HepG2 (cell line): ENCODE measurements around the gene SCARF1. TPM values are rescaled to one million over a fixed set of nuclear protein-coding genes. Genes with fewer than 3 reads are reported as not detected.

Source experiments
- AHR ChIP-seq: IDR thresholded peaks from 2 replicates; pipeline ENCODE4 v1.6.1; 2018; ENCODE audit warnings: missing genetic modification reagents, missing compliant biosample characterization
- FOSL2 ChIP-seq: sonication (generic); formaldehyde crosslinking; IDR thresholded peaks from 2 replicates; pipeline ENCODE4 v1.4.0; 2020; ENCODE audit warnings: missing genetic modification reagents
- KAT8 ChIP-seq: IDR thresholded peaks from 2 replicates; pipeline ENCODE4 v1.6.1; 2016; ENCODE audit warnings: missing genetic modification reagents, missing compliant biosample characterization
- MIER3 ChIP-seq: IDR thresholded peaks from 2 replicates; pipeline ENCODE4 v1.6.1; 2016; ENCODE audit warnings: missing compliant biosample characterization, borderline replicate concordance
- MIXL1 ChIP-seq: IDR thresholded peaks from 2 replicates; pipeline ENCODE4 v1.6.1; 2016
- ONECUT2 ChIP-seq: sonication (generic); formaldehyde crosslinking; IDR thresholded peaks from 2 replicates; pipeline ENCODE4 v1.4.0; 2020; ENCODE audit warnings: missing genetic modification reagents
- PCBP2 ChIP-seq: fragments of 200-400 bp; formaldehyde crosslinking; optimal IDR thresholded peaks from 2 replicates; pipeline ENCODE3; 2018; ENCODE audit warnings: low read length, low read depth; ENCODE audit not compliant: poor library complexity, severe bottlenecking
- PHB2 ChIP-seq: fragments of 450-650 bp; IDR thresholded peaks from 2 replicates; pipeline ENCODE4 v1.6.1; 2018; ENCODE audit not compliant: partially characterized antibody
- RARG ChIP-seq: sonication (generic); formaldehyde crosslinking; IDR thresholded peaks from 2 replicates; pipeline ENCODE4 v1.4.0; 2020; ENCODE audit warnings: low read depth, mild to moderate bottlenecking, missing genetic modification reagents
- SP1 ChIP-seq, 2 experiments: fragments of 450-650 bp in 1 of 2; sonication (generic) in 1 of 2; formaldehyde crosslinking in 1 of 2; IDR thresholded peaks; 2 replicates each; pipeline versions ENCODE4 v1.4.0 to v1.6.1; 2016 to 2020; ENCODE audit warnings: missing genetic modification reagents in 1 of 2
- SPEN ChIP-seq: sonication (generic); formaldehyde crosslinking; IDR thresholded peaks from 2 replicates; pipeline ENCODE4 v1.5.1; 2020; ENCODE audit warnings: low read depth, mild to moderate bottlenecking, missing genetic modification reagents
- ZBTB38 ChIP-seq: sonication (generic); formaldehyde crosslinking; IDR thresholded peaks from 2 replicates; pipeline ENCODE4 v1.5.1; 2020; ENCODE audit warnings: mild to moderate bottlenecking, missing genetic modification reagents
- ZFP41 ChIP-seq: sonication (generic); formaldehyde crosslinking; IDR thresholded peaks from 2 replicates; pipeline ENCODE4 v1.4.0; 2020; ENCODE audit warnings: mild to moderate bottlenecking, missing genetic modification reagents, borderline replicate concordance
- ZNF256 ChIP-seq: sonication (generic); formaldehyde crosslinking; conservative IDR thresholded peaks from 2 replicates; pipeline ENCODE4 v1.4.0; 2020; ENCODE audit warnings: missing genetic modification reagents
- ZNF326 ChIP-seq: sonication (generic); formaldehyde crosslinking; IDR thresholded peaks from 2 replicates; pipeline ENCODE4 v1.4.0; 2020; ENCODE audit warnings: missing genetic modification reagents, borderline replicate concordance
- ZNF674 ChIP-seq: sonication (generic); formaldehyde crosslinking; IDR thresholded peaks from 2 replicates; pipeline ENCODE4 v1.5.0; 2020; ENCODE audit warnings: low read depth, mild to moderate bottlenecking, missing genetic modification reagents
- ZNF709 ChIP-seq: sonication (generic); formaldehyde crosslinking; IDR thresholded peaks from 2 replicates; pipeline ENCODE4 v1.5.0; 2020; ENCODE audit warnings: mild to moderate bottlenecking, missing genetic modification reagents
- ZNF816 ChIP-seq: sonication (generic); formaldehyde crosslinking; IDR thresholded peaks from 2 replicates; pipeline ENCODE4 v1.8.0; 2022; ENCODE audit warnings: missing genetic modification reagents, mild to moderate bottlenecking, borderline replicate concordance
- polyA plus RNA-seq, 8 experiments: library from polyadenylated mRNA; depleted of rRNA in 3 of 8; stranded (reverse) in 7 of 8; unstranded in 1 of 8; fragments of >200 nt; fragmentation: Illumina TruSeq in 4 of 8; extraction: Trizol in 4 of 8; gene quantifications; 2 replicates each; pipeline versions ENCODE4 v1.2.1 to v1.2.3, GENCODE V29; 2011 to 2016; ENCODE audit warnings: low read depth in 4 of 8, missing spikeins in 1 of 8, mixed read lengths in 1 of 8; ENCODE audit not compliant: insufficient read depth in 1 of 8
- total RNA-seq, 5 experiments: library from RNA; depleted of rRNA; stranded (reverse); fragments of >200 nt; fragmentation: Illumina TruSeq; extraction: Trizol; gene quantifications; 2 replicates each; pipeline ENCODE4 v1.2.3, GENCODE V29; 2016; ENCODE audit warnings: low read depth in 1 of 5
- TF ChIP-seq, protein P1 (sequence below): sonication (generic); formaldehyde crosslinking; IDR thresholded peaks from 2 replicates; pipeline ENCODE4 v1.5.0; 2020; ENCODE audit warnings: missing genetic modification reagents, mild to moderate bottlenecking, borderline replicate concordance
- TF ChIP-seq, protein P2 (sequence below): sonication (generic); formaldehyde crosslinking; IDR thresholded peaks from 2 replicates; pipeline ENCODE4 v1.5.1; 2020; ENCODE audit warnings: mild to moderate bottlenecking, missing genetic modification reagents
- TF ChIP-seq, protein P3 (sequence below): sonication (generic); formaldehyde crosslinking; IDR thresholded peaks from 2 replicates; pipeline ENCODE4 v1.8.0; 2022; ENCODE audit warnings: mild to moderate bottlenecking, missing genetic modification reagents, moderate library complexity
- TF ChIP-seq, protein P4 (sequence below): fragments of 450-650 bp; IDR thresholded peaks from 2 replicates; pipeline ENCODE4 v1.6.1; 2017; ENCODE audit warnings: mild to moderate bottlenecking

The SCARF1 gene
- total and polyA plus RNA-seq, 2 of the 13 experiments (the other 11 are each of a cell fraction or from before 2014, with no cell fraction given) = 0.24 to 0.71 TPM

DNA sequence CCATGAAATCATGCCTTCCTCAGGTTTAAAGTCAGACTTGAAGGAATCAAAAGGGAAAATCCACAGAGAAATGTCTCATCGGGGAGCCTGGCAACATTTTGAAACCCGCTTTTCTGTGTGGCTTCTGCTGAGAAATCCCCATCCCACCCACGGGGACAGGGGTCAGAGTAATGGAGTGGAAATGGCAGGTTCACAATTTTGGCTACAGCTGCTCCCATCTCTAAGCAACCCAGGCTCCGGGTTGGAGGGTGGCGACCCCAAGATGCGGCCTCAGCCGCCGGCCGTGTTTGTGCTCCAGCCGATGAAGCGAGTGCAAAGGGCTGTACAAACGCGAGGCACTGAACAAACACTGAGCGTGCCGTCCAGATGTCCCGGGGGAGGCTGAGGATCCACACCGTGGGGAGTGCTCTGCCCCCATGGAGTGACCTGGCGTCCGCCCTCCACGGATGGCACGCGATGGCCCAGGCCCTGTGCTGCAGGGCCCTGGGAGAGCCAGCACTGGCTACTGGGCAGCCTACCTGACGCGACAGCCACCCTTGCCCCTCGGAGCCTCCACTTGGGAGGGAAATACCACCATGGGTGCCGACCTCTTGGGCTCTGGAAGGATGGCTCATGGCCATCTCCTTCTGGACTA is 39.1 kb downstream of the SCARF1 start (continued):
- TF ChIP-seq, protein P1, sequence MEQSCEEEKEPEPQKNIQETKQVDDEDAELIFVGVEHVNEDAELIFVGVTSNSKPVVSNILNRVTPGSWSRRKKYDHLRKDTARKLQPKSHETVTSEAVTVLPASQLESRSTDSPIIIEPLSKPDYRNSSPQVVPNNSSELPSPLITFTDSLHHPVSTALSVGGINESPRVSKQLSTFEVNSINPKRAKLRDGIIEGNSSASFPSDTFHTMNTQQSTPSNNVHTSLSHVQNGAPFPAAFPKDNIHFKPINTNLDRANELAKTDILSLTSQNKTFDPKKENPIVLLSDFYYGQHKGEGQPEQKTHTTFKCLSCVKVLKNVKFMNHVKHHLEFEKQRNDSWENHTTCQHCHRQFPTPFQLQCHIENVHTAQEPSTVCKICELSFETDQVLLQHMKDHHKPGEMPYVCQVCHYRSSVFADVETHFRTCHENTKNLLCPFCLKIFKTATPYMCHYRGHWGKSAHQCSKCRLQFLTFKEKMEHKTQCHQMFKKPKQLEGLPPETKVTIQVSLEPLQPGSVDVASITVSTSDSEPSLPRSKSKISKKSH = peak; percentile 18; the same call in 1 of the 2 replicates
- TF ChIP-seq ZNF256 (no peak), FOSL2 (0 out of 2 replicates have a peak, but pooled peaks have one; percentile 9), ZNF674 (CRISPR knock-in tag) (no peak), PCBP2 (no peak), MIER3 (no peak), AHR (CRISPR knock-in tag) (no peak), RARG (no peak), KAT8 (CRISPR knock-in tag) (peak; percentile 39; the same call in 1 of the 2 replicates), SPEN (CRISPR knock-in tag) (peak; percentile 51), ONECUT2 (no peak), ZNF709 (CRISPR knock-in tag) (no peak), SP1 (IDR thresholded peaks at IDR 0.05) (no peak), SP1 (CRISPR knock-in tag; IDR thresholded peaks at IDR 0.05) (no peak), ZFP41 (CRISPR knock-in tag) (0 out of 2 replicates have a peak, but pooled peaks have one; percentile 40), PHB2 (no peak), ZNF816 (CRISPR knock-in tag) (no peak), MIXL1 (no peak), ZBTB38 (CRISPR knock-in tag) (peak; percentile 94), ZNF326 (CRISPR knock-in tag) (no peak)
- TF ChIP-seq, protein P2, sequence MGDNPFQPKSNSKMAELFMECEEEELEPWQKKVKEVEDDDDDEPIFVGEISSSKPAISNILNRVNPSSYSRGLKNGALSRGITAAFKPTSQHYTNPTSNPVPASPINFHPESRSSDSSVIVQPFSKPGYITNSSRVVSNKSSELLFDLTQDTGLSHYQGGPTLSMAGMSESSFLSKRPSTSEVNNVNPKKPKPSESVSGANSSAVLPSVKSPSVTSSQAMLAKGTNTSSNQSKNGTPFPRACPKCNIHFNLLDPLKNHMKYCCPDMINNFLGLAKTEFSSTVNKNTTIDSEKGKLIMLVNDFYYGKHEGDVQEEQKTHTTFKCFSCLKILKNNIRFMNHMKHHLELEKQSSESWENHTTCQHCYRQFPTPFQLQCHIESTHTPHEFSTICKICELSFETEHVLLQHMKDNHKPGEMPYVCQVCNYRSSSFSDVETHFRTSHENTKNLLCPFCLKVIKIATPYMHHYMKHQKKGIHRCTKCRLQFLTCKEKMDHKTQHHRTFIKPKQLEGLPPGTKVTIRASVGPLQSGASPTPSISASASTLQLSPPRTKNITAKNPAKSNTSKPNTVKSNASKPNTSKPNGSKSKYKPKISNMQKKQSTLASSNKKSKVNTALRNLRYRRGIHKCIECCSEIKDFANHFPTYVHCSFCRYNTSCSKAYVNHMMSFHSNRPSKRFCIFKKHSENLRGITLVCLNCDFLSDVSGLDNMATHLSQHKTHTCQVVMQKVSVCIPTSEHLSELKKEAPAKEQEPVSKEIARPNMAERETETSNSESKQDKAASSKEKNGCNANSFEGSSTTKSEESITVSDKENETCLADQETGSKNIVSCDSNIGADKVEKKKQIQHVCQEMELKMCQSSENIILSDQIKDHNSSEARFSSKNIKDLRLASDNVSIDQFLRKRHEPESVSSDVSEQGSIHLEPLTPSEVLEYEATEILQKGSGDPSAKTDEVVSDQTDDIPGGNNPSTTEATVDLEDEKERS (CRISPR knock-in tag) = no peak
- TF ChIP-seq, protein P3, sequence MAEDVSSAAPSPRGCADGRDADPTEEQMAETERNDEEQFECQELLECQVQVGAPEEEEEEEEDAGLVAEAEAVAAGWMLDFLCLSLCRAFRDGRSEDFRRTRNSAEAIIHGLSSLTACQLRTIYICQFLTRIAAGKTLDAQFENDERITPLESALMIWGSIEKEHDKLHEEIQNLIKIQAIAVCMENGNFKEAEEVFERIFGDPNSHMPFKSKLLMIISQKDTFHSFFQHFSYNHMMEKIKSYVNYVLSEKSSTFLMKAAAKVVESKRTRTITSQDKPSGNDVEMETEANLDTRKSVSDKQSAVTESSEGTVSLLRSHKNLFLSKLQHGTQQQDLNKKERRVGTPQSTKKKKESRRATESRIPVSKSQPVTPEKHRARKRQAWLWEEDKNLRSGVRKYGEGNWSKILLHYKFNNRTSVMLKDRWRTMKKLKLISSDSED (CRISPR knock-in tag) = no peak
- TF ChIP-seq, protein P4, sequence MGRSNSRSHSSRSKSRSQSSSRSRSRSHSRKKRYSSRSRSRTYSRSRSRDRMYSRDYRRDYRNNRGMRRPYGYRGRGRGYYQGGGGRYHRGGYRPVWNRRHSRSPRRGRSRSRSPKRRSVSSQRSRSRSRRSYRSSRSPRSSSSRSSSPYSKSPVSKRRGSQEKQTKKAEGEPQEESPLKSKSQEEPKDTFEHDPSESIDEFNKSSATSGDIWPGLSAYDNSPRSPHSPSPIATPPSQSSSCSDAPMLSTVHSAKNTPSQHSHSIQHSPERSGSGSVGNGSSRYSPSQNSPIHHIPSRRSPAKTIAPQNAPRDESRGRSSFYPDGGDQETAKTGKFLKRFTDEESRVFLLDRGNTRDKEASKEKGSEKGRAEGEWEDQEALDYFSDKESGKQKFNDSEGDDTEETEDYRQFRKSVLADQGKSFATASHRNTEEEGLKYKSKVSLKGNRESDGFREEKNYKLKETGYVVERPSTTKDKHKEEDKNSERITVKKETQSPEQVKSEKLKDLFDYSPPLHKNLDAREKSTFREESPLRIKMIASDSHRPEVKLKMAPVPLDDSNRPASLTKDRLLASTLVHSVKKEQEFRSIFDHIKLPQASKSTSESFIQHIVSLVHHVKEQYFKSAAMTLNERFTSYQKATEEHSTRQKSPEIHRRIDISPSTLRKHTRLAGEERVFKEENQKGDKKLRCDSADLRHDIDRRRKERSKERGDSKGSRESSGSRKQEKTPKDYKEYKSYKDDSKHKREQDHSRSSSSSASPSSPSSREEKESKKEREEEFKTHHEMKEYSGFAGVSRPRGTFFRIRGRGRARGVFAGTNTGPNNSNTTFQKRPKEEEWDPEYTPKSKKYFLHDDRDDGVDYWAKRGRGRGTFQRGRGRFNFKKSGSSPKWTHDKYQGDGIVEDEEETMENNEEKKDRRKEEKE = no peak
